ENCODE data around the gene SUN2.

The SUN2 gene

DNA sequence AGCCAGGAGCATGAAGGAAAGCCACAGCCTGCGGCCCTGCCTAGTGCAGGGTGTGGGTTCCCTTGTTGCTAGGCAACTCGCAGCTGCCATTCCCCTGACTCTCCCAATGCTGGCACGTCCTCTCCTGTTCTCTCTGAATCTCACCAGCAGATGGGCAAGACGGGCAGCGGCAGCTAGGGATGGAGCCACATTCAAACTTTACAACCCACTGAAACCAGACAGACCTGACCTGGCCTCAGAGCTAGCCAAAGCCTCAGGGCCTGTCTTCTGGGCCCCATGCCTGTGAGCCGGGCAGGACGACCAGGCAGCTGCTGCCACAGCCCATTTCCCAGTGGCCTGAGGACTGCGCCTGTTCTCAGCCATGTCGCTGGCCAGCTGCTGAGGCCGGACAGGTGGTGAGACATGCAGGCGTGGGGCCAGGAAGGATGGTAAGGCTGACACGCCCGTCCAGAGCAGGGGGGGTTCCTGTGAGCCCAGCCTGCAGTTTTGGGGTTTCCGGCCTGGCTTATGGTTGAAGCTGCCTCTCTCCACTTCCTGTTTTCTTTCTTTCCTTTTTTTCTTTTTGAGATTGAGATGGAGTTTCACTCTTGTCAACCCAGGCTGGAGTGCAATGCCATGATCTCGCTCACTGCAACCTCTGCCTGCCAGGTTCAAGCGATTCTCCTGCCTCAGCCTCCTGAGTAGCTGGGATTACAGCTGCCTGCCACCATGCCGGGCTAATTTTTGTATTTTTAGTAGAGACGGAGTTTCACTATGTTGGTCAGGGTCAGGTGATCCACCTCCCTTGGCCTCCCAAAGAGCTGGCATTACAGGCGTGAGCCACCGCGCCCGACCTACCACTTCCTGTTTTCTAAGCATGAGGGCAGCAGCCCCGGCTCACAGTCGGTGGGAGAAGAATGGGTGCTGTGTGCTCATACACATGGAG, 4.1 kb downstream of the SUN2 start:
- DNase-seq, result peak; percentile 65

- no peak for DNase-seq
Measured at GRCh38 chr22:38751066-38751421, 4.8 kb downstream of the SUN2 start.

GRCh38 chr22:38750638-38751037, 5.2 kb downstream of the SUN2 start:
- no peak for DNase-seq

DNA sequence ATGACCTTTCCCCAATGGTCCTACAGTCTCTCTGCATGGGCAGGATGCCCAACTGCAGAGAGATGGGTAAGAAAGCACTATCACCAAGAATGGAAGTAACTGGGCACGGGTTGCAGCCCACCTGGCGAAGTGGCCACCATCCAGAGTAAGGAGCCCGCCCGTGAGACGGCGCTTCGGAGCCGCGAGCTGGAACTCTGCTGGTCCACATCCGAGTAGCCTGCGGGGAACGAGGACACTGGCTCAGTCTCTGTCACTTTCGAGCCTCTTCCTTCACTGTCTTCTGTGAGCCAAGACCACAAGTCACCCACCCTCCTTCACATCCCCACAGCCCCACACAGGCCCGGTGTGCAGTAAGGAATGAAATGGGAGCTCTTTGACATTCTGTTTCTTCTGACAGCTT, 5.7 kb downstream of the SUN2 start:
- DNase-seq, result no peak

GRCh38 chr22:38748487-38749136, 7.2 kb downstream of the SUN2 start:
- DNase-seq, result no peak

DNA sequence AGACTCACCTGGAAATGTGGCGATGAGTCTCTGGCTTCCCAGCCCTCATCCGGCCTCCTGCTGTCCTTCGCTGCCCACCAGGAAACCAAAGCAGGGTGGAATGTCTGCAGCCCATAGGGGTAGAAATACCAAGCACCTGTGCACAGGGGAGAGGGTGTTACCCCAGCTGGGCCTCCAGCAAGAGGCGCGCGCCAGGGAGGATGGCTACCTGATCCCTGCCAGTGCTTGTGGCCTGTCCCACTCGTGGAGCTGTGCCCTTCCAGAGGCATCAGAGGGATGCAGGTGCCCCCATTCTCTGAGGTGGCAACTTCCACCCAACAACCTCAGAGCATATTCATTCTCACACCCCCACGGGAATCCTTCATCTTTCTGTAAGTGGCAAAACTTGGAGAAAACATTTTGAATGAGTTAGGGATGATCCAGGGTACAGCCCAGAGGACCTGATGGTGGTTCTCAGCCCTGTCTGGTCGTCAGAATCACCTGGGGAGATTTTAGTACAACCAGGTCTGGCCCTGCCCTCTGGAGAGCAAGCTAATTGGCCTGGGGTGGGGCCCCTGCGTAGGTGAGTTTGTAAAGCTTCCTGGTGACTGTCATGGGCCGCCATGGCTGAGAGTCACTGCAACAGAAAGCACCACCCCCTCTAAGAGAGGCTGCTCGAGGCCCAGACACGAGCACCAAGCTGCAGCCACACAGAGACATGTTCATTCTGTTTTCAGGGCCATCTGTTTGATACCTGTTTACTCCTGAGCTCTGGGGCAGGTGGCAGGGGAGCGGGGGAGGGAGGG, 9.9 kb downstream of the SUN2 start:
- DNase-seq, result no peak

DNA sequence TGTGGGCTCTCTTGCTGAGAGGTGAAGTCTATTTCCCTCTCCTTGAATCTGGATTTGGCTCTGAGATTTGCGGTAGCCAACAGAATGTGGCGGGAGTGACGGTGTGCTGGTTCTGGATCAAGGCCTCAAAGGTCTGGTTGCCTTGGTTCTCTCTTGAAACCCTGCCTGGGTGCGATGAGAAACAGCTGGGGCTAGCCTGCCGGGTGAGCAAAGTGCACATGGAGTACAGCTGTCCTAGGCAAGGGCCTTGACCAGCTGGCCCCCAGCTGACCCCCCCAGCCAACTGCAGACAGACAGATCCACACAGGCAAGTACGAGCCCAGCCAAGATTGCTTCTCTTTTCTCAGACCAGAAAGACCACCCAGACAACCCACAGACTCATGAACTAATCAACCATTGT, 10.8 kb downstream of the SUN2 start:
- DNase-seq, result no peak

- DNase-seq, result no peak
Measured at GRCh38 chr22:38742176-38742942, 13.4 kb downstream of the SUN2 start.

DNA sequence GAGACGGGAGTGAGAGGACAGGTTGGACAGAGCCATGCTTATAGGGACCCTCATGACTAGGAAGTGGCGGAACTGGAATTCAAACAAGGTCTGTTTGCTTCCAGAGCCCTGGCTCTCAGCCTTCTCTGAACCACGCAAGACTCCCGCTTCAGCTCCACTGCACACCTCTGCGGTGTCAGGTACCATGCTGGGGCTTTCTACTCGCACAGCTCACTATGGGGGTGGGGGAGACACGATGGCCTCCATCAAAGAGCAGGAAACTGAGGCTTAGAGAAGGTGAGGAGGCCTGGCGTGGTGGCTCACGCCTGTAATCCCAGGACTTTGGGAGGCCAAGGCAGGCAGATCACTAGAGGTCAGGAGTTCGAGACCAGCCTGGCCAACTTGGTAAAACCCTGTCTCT, 14.2 kb downstream of the SUN2 start:
- DNase-seq, result no peak

DNA sequence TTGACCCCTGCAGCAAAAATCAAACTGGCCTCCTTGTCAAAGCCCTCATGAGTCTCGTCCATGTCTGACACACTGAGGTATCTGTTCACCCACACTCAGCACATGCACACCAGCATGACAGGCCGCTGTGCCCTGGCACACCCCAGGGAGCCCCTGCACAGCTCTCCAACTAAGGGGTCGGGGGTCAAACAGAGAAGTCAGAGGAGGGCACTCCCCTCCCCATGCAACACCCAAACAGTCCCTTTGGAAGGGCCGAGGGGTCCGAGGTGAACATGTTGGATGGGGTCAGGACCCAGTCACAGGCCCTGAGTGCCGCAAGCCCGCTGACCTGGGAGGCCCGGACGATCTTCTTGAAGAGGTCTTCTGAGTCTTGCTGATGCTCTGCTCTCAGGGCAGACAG, 14.6 kb downstream of the SUN2 start:
- no peak for DNase-seq

DNA sequence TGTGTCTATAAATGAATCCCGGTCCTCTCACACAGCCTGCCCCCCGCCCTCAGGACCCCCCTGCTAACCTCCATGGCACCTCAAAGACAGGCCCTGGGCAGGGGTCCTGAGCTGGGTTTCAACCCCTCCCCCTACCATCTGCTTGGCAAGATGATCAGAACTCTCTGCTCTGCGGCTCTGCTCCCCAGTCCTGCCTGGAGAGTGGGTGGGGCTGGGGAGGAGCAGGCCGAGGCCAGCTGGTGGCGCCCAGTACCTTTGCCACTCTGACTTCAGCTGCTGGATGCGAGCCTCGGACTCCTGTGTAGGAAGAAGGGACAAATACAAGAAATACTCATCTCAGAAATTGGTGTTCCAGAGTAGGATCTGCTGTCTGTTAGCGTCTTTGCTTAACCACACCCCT, 15.0 kb downstream of the SUN2 start:
- no peak for DNase-seq

DNA sequence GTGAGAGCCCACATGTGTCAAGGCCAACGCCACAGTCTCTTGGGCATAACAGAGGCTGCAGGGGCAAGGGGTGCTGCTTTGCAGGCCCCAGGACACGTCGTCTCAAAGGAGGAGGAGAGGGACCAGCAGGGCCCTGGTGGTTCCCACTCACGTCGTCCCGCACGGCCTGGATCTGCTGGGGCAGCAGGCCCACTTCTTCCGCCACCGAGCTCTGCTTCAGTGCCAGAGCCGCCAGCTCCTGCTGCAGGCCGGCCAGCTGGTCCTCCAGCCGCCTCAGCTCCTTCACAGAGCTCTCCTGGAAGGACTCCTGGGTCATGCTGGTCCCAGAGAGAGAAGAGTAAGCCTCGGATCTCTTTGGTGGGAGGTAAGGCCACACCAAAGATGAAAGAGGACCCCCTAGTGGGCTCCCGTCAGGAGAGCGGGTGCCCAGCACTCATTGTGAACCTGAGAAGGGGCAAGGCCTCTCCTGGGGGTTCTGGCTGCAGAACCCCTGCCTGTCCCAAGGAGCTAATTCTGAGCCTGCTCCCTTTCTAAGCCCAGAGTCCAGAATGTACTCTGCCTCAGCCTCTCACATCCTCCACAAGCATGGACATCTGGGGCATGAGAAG, 15.6 kb downstream of the SUN2 start:
- no peak for DNase-seq

GRCh38 chr22:38739300-38740055, 16.3 kb downstream of the SUN2 start:
- no peak for DNase-seq

GRCh38 chr22:38738475-38739070, 17.2 kb downstream of the SUN2 start:
- no peak for DNase-seq

- no peak for DNase-seq
Measured at GRCh38 chr22:38737302-38738060, 18.3 kb downstream of the SUN2 start.

- no peak for DNase-seq
Measured at GRCh38 chr22:38736257-38736570, 19.6 kb downstream of the SUN2 start.

DNA sequence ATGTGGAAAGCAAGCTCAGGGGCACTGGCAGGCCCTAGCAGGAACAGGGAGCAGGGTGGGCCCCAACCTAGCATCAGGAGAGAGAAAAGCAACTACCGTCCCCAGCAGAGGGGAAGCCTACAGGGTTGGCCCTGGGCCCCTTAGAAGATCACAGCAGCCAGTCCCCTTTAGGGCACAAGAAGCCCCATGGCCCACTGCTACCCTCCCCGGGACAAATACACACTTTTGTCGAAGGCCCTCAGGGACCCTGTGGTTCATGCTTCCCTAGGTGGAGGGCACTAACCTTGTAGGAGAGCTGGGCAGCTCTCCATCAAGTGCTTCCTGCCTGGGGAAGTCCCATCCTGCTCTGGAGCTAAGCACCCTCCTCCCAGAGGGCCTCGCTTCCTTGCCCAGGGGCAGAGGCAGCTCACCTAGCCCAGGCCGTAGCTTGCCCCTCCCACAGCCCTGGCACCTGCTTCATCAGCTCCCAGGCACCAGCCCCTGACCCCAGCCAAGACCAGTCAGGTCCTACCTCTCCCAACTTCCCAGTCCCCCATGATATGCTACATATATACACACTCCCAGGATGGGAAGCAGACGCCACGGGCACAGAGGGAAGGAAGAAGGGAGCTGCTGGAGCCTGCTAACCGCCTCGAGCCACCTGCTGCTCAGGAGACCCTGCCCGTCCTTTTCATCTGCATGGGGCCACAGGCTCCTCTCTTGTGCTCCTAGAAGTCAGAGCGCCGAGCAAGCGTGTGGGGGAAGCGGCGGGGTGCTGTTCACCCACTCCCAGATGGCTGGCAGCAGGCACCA, 20.1 kb downstream of the SUN2 start:
- no peak for DNase-seq

- DNase-seq, result no peak
Measured at GRCh38 chr22:38735126-38735464, 20.7 kb downstream of the SUN2 start.

DNA sequence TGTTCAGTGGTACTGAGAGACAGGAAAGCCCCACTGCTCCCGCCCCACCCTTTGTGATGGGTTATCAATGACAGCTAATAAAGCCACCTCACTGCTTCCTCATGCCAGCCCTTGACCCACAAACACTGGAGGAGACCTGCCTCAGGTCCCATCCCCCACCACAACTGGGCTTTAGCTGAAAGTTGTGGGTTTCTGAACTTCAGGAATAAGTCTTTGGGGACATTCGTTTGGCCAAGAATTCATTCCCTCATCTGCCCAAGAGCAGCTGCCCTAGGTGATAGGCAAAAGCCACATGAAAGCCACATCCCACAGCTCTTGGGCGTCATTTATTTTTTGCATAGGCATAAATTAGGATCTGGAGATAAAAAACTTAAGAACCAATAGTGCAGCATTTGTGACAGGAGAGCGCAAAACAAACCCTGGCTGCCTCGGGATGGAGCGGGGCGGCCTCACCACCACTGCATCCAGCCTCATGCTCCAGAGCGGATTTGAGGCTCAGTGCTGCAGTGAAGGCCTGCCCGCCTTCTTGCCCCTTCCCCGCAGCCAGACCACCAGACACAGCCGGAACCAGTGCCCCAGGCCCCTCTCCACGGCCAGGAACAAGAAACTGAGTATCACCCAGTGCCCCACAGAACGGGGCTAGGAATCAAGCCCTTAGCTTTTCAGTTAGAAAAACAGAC, 21.2 kb downstream of the SUN2 start:
- no peak for DNase-seq
